HL-60 (cell line): ENCODE data around the gene FMNL3.

Experiments used
- DNase-seq, 2 experiments: peaks; one replicate each; pipeline ENCODE4 v3.0.0-alpha.2; 2010 to 2020; ENCODE audit warnings: low read depth in 1 of 2, low spot score in 1 of 2
- H3K27ac ChIP-seq: fragments of 250-450 bp; sonication (Bioruptor Pico); replicated peaks from 2 replicates; pipeline ENCODE4 v1.5.1; 2020; ENCODE audit warnings: mild to moderate bottlenecking, moderate library complexity
- H3K27me3 ChIP-seq: fragments of 250-450 bp; sonication (Bioruptor Pico); 2 replicates; pipeline ENCODE4 v1.5.1; 2021; ENCODE audit warnings: mild to moderate bottlenecking, moderate library complexity; ENCODE audit not compliant: insufficient read depth, poor library complexity, severe bottlenecking
- H3K4me3 ChIP-seq: replicated peaks from 2 replicates; pipeline ENCODE4 v1.5.1; 2011; ENCODE audit warnings: mild to moderate bottlenecking, control low read depth, low read length; ENCODE audit not compliant: insufficient read depth
- CTCF ChIP-seq: IDR thresholded peaks from one replicate; pipeline ENCODE4 v1.5.1; 2011; ENCODE audit warnings: low read length, control low read depth, inconsistent platforms; ENCODE audit not compliant: insufficient read depth
- GABPA ChIP-seq: IDR thresholded peaks from 2 replicates; pipeline ENCODE4 v1.6.1; 2012; ENCODE audit warnings: low read depth
- POLR2AphosphoS5 ChIP-seq: IDR thresholded peaks from 2 replicates; pipeline ENCODE4 v1.6.1; 2012; ENCODE audit warnings: low read depth
- REST ChIP-seq: IDR thresholded peaks from 2 replicates; pipeline ENCODE4 v1.6.1; 2012; ENCODE audit warnings: low read depth; ENCODE audit not compliant: insufficient replicate concordance
- SPI1 ChIP-seq: IDR thresholded peaks from 2 replicates; pipeline ENCODE4 v1.6.1; 2012; ENCODE audit warnings: low read depth, mild to moderate bottlenecking, borderline replicate concordance

FMNL3 gene

GRCh38 chr12:49598527-49598926 is 108.7 kb downstream of the FMNL3 start:
- Histone ChIP-seq H3K27me3 (no peaks in the 10 kb centered on the region), H3K27ac (no peak overlapping the region), H3K4me3 (no peak overlapping the region)
- DNase-seq = no peak
- TF ChIP-seq CTCF (no peak), SPI1 (no peak), POLR2AphosphoS5 (no peak), REST (no peak), GABPA (no peak)

- no peaks in the 10 kb centered on the region for H3K27me3 ChIP-seq
- no peak for DNase-seq
- TF ChIP-seq POLR2AphosphoS5 (no peak), GABPA (no peak), REST (no peak), CTCF (no peak), SPI1 (no peak)
- H3K27ac ChIP-seq = no peak overlapping the region
- H3K4me3 ChIP-seq = no peak overlapping the region
These were observed 118.3 kb downstream of the FMNL3 start for GRCh38 chr12:49588721-49589516.

- H3K27me3 ChIP-seq = no peaks in the 10 kb centered on the region
- no peak overlapping the region for H3K27ac ChIP-seq
- TF ChIP-seq POLR2AphosphoS5 = no peak
- no peak for TF ChIP-seq REST
- no peak for TF ChIP-seq CTCF
- no peak for TF ChIP-seq SPI1
- no peak for TF ChIP-seq GABPA
- no peak overlapping the region for H3K4me3 ChIP-seq
- peak in 1 of 2 experiments; percentile 32 for DNase-seq
These were observed 118.9 kb downstream of the FMNL3 start for GRCh38 chr12:49588281-49588680.
